A673 (cell line): ENCODE data around the gene DAPK3. TPM values are rescaled to one million over a fixed set of nuclear protein-coding genes. Genes with fewer than 3 reads are reported as not detected.

Experiments used
- BruUV-seq: library from RNA; stranded (reverse); fragments of 400-500 nt; replicated peaks from 2 replicates; lab custom pipeline; 2021; lab: Mats Ljungman, UMichigan
- CTCF ChIA-PET: fragments of 300-600 bp; sonication (Branson Sonifier 250); formaldehyde crosslinking; loops from one replicate; lab custom pipeline; 2022; ENCODE audit warnings: antibody characterized with exemption; lab: Charles Lee
- POLR2A ChIA-PET: fragments of 300-600 bp; sonication (Branson Sonifier 250); formaldehyde crosslinking; loops from one replicate; lab custom pipeline; 2022; ENCODE audit warnings: antibody characterized with exemption; ENCODE audit not compliant: low non-redundant PET; lab: Charles Lee
- DNase-seq: peaks from one replicate; pipeline ENCODE4 v3.0.0-alpha.2; 2015; ENCODE audit warnings: low spot score
- H3K27ac ChIP-seq: fragments of 200-600 bp; sonication (generic); 2 replicates; pipeline ENCODE4 v1.5.1; 2016; ENCODE audit warnings: mixed run types, low read depth, mild to moderate bottlenecking, mixed read lengths, antibody characterized with exemption, low read length; ENCODE audit not compliant: poor library complexity, severe bottlenecking
- H3K27me3 ChIP-seq: fragments of 200-600 bp; sonication (generic); replicated peaks from 2 replicates; pipeline ENCODE4 v1.6.1; 2017; ENCODE audit warnings: mixed run types, low read depth, mild to moderate bottlenecking, mixed read lengths, antibody characterized with exemption, low read length; ENCODE audit not compliant: insufficient read depth, poor library complexity
- H3K36me3 ChIP-seq: fragments of 200-600 bp; sonication (generic); 2 replicates; pipeline ENCODE4 v1.6.1; 2016; ENCODE audit warnings: mixed run types, mild to moderate bottlenecking, mixed read lengths, antibody characterized with exemption, low read length; ENCODE audit not compliant: insufficient read depth, poor library complexity, severe bottlenecking
- H3K4me1 ChIP-seq: fragments of 200-600 bp; sonication (generic); 2 replicates; pipeline ENCODE4 v1.6.1; 2017; ENCODE audit warnings: mixed run types, mild to moderate bottlenecking, mixed read lengths, antibody characterized with exemption, low read length; ENCODE audit not compliant: insufficient read depth, poor library complexity, severe bottlenecking
- H3K4me3 ChIP-seq: fragments of 200-600 bp; sonication (generic); 2 replicates; pipeline ENCODE4 v1.5.1; 2016; ENCODE audit warnings: low read depth, mixed run types, mild to moderate bottlenecking, mixed read lengths, low read length; ENCODE audit not compliant: poor library complexity, severe bottlenecking
- H3K9me3 ChIP-seq: fragments of 200-600 bp; sonication (generic); 2 replicates; pipeline ENCODE4 v1.6.1; 2016; ENCODE audit warnings: mixed run types, low read depth, mild to moderate bottlenecking, mixed read lengths, antibody characterized with exemption, low read length; ENCODE audit not compliant: poor library complexity, severe bottlenecking
- EZH2 ChIP-seq: fragments of 200-600 bp; sonication (generic); IDR thresholded peaks from 2 replicates; pipeline ENCODE4 v1.6.1; 2017; ENCODE audit warnings: borderline replicate concordance, low read depth, mild to moderate bottlenecking, mixed read lengths, antibody characterized with exemption, low read length; ENCODE audit not compliant: poor library complexity, severe bottlenecking
- intact Hi-C: fragments of 100-400 bp; cut with micrococcal nuclease; formaldehyde crosslinking; loops from one replicate; pipeline ENCODE4 v1.10.0; 2022; ENCODE audit not compliant: unreplicated experiment
- total RNA-seq: library from RNA; stranded (reverse); gene quantifications from 2 replicates; pipeline ENCODE4 v1.2.3, GENCODE V29; 2021
- TF ChIP-seq, protein P1 (sequence below): fragments of 300-800, 200-600 bp; sonication (generic); conservative IDR thresholded peaks from 2 replicates; pipeline ENCODE4 v1.5.1; 2017; ENCODE audit warnings: low read depth, mild to moderate bottlenecking, antibody characterized with exemption, low read length, moderate library complexity, mixed read lengths

Gene DAPK3
- total RNA-seq, 1 experiment from 2014 or later: 65.9 TPM

DNA sequence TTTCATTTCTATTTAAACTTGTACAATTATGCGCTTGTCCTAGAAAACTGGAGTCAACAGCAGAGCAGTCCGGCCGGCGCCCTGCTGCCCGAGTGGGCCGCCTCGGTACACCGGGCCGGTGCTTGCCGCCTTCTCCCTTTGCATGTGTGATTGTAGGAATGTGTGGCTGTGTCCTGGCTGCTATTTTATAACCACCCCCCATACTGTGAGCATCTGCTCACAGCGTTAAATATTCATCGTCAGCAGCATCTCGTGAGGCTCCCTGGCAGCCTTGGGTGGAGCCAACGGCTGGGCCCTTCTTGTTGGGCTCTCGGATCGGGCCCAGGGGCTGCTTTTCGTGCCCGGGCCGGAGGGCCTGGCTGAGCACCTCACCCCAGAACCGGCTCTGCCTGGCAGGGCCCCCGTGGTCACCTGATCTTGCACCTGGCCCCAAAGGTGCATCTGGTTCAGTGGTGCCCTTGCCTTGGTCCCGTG, 47.3 kb upstream of the DAPK3 start:
- TF ChIP-seq, protein P1, sequence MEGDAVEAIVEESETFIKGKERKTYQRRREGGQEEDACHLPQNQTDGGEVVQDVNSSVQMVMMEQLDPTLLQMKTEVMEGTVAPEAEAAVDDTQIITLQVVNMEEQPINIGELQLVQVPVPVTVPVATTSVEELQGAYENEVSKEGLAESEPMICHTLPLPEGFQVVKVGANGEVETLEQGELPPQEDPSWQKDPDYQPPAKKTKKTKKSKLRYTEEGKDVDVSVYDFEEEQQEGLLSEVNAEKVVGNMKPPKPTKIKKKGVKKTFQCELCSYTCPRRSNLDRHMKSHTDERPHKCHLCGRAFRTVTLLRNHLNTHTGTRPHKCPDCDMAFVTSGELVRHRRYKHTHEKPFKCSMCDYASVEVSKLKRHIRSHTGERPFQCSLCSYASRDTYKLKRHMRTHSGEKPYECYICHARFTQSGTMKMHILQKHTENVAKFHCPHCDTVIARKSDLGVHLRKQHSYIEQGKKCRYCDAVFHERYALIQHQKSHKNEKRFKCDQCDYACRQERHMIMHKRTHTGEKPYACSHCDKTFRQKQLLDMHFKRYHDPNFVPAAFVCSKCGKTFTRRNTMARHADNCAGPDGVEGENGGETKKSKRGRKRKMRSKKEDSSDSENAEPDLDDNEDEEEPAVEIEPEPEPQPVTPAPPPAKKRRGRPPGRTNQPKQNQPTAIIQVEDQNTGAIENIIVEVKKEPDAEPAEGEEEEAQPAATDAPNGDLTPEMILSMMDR: no peak
- TF ChIP-seq EZH2: no peak
- Histone ChIP-seq H3K4me3 (no peak overlapping the region), H3K36me3 (peaks cover 34% of the 10 kb centered on the region), H3K4me1 (peaks cover 10% of the 10 kb centered on the region), H3K9me3 (no peaks in the 10 kb centered on the region), H3K27ac (peak overlapping the region; percentile 7), H3K27me3 (no peaks in the 10 kb centered on the region)
- intact Hi-C loops: no loop called here
- POLR2A ChIA-PET: no interaction called here
- BruUV-seq: no TSS peak
- CTCF ChIA-PET: no interaction called here
- DNase-seq: peak; percentile 60

DNA sequence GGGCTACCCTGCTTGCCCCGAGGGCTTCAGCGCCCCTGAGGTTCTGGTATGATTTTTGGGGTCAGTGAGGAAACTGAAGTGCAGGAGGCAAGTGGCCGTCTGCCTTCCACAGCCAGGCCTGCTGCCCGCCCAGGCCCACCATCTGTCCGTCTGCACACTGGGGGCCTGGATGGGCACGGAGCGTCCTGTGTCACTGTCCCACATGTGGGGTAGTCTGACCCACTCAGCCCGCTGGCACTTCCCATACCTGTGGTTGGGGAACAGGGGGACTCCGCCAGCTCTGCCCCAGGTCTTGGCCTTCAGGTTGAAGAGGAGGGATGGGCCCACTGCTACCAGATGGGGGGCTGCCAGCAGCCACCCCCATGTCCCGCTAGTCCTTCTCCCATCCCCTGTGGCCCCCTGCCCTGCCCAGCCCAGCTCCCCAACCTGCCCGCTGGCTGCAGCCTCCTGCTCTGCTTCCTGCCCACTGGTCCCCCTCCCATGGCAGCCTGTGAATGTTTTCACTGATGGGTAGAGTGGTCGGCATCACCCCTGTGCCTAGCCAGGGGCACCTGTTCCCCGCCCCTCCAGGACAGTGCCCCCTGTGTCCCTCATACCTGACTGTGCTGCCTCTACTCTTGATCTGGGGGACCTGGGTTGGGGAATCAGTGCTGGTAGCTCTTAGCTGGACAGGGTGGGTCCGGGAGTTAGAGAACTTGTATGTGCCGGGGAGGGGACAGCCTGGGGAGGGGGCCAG, 46.2 kb upstream of the DAPK3 start:
- Histone ChIP-seq H3K27me3 (no peaks in the 10 kb centered on the region), H3K9me3 (no peaks in the 10 kb centered on the region), H3K4me1 (peaks cover 10% of the 10 kb centered on the region), H3K4me3 (no peak overlapping the region), H3K36me3 (peaks cover 38% of the 10 kb centered on the region), H3K27ac (no peak overlapping the region)
- BruUV-seq: no TSS peak
- ChIA-PET CTCF (no interaction called here), POLR2A (no interaction called here)
- intact Hi-C loops: no loop called here
- TF ChIP-seq, protein P1: no peak
- no peak for TF ChIP-seq EZH2
- no peak for DNase-seq

DNA sequence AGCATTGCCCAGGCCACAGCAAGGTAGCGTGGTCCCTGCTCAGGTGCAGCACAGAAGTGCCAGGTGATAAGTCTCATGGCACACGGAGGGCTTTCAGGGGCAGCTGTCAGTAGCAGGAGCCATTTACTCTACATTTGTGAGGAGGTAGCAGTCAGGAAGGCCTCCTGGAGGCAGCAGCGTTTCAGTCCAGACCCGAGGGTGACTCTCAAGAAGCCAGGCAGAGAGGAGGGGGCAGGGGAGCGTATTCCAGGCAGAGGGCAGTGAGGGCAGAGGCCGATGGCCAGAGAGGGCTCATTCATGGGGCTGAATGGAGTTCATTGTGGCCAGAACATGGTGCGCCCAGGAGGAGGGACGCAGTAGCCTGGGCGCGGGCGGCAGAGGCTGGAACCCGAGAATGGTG, 45.6 kb upstream of the DAPK3 start:
- CTCF ChIA-PET: no interaction called here

More for the DNA sequence above, 45.6 kb upstream of the DAPK3 start:
- H3K27ac ChIP-seq: no peak overlapping the region
- TF ChIP-seq, protein P1: no peak
- no peak for TF ChIP-seq EZH2
- H3K9me3 ChIP-seq: no peaks in the 10 kb centered on the region
- H3K27me3 ChIP-seq: no peaks in the 10 kb centered on the region
- no peak overlapping the region for H3K4me3 ChIP-seq
- BruUV-seq: no TSS peak
- intact Hi-C loops: no loop called here
- peaks cover 10% of the 10 kb centered on the region for H3K4me1 ChIP-seq
- POLR2A ChIA-PET: no interaction called here
- DNase-seq: no peak
- peaks cover 32% of the 10 kb centered on the region for H3K36me3 ChIP-seq
